NCI-H2081 treated with DMSO at 0.1 percent for 48 hours (cell line): ENCODE results near the gene COL5A2.

Experiments used
- DNase-seq: peaks from one replicate; lab custom pipeline; 2025; lab: John Stamatoyannopoulos, UW

Gene COL5A2

GRCh38 chr2:189097934-189098333 is 81.6 kb downstream of the COL5A2 start:
- no peak for DNase-seq

GRCh38 chr2:189096769-189097447 is 82.7 kb downstream of the COL5A2 start:
- no peak for DNase-seq

GRCh38 chr2:189095101-189095500 is 84.5 kb downstream of the COL5A2 start:
- no peak for DNase-seq

GRCh38 chr2:189092936-189093335 is 86.6 kb downstream of the COL5A2 start:
- no peak for DNase-seq

GRCh38 chr2:189091253-189091652 is 88.3 kb downstream of the COL5A2 start:
- no peak for DNase-seq

GRCh38 chr2:189088591-189089205 is 90.9 kb downstream of the COL5A2 start:
- DNase-seq = no peak

GRCh38 chr2:189086710-189087109 is 92.9 kb downstream of the COL5A2 start:
- no peak for DNase-seq

GRCh38 chr2:189086250-189086649 is 93.3 kb downstream of the COL5A2 start:
- DNase-seq = no peak

GRCh38 chr2:189083606-189084005 is 96.0 kb downstream of the COL5A2 start:
- no peak for DNase-seq

GRCh38 chr2:189083106-189083505 is 96.5 kb downstream of the COL5A2 start:
- no peak for DNase-seq

- DNase-seq = no peak
These were observed 97.1 kb downstream of the COL5A2 start for GRCh38 chr2:189082376-189082975.

GRCh38 chr2:189076572-189076971 is 103.0 kb downstream of the COL5A2 start:
- no peak for DNase-seq

GRCh38 chr2:189076120-189076519 is 103.4 kb downstream of the COL5A2 start:
- no peak for DNase-seq

- DNase-seq = no peak
These were observed 105.1 kb downstream of the COL5A2 start for GRCh38 chr2:189074506-189074905.

- DNase-seq = no peak
These were observed 107.5 kb downstream of the COL5A2 start for GRCh38 chr2:189072036-189072435.

- DNase-seq = no peak
These were observed 109.5 kb downstream of the COL5A2 start for GRCh38 chr2:189069855-189070619.

GRCh38 chr2:189066037-189066436 is 113.5 kb downstream of the COL5A2 start:
- no peak for DNase-seq

- DNase-seq = no peak
These were observed 119.4 kb downstream of the COL5A2 start for GRCh38 chr2:189060096-189060642.

GRCh38 chr2:189057316-189057715 is 122.2 kb downstream of the COL5A2 start:
- DNase-seq = no peak

- no peak for DNase-seq
These were observed 123.1 kb downstream of the COL5A2 start for GRCh38 chr2:189056200-189057106.

GRCh38 chr2:189050165-189050712 is 129.3 kb downstream of the COL5A2 start:
- DNase-seq = no peak
